ENCODE measurements around the gene RAB11FIP2.

DNA sequence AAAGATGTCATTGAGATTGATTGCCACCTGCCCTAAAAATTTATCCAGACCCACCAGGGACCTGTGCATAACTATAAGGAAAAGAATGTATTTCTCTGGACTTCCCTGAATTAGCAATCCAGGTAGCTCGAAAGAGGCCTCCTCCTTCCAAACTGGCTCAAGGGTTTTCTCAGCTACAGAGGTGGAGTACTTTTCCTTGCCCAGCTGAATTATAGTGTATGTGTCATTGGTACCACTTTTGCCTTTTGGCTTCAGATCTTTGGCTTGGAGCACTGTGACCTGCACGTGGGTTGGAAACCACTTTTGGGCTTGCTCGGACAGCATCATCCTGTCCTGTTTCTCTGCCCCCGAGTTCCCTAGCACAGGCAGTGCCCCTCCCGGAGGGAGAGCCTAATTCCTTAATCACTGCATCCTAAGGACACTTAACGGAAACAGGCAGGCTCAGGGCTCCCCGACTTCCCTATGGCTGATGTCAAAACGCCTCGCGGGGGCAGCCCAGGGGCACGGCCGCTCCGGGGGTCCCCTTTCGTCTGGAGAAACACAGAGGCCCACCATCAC is 825 bp downstream of the RAB11FIP2 start:
- TF ChIP-seq, protein P1, sequence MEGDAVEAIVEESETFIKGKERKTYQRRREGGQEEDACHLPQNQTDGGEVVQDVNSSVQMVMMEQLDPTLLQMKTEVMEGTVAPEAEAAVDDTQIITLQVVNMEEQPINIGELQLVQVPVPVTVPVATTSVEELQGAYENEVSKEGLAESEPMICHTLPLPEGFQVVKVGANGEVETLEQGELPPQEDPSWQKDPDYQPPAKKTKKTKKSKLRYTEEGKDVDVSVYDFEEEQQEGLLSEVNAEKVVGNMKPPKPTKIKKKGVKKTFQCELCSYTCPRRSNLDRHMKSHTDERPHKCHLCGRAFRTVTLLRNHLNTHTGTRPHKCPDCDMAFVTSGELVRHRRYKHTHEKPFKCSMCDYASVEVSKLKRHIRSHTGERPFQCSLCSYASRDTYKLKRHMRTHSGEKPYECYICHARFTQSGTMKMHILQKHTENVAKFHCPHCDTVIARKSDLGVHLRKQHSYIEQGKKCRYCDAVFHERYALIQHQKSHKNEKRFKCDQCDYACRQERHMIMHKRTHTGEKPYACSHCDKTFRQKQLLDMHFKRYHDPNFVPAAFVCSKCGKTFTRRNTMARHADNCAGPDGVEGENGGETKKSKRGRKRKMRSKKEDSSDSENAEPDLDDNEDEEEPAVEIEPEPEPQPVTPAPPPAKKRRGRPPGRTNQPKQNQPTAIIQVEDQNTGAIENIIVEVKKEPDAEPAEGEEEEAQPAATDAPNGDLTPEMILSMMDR (IDR thresholded peaks at IDR 0.05; ENCODE audit: low read length): no peak
- TF ChIP-seq EZH2 (IDR thresholded peaks at IDR 0.05; ENCODE audit: borderline replicate concordance, low read length): no peak

Measured in OCI-LY1 (cell line).